WTC11 (cell line): Measurements from ENCODE around the gene RACGAP1. TPM values are rescaled to one million over a fixed set of nuclear protein-coding genes. Genes with fewer than 3 reads are reported as not detected.

Source experiments
- ATAC-seq: fragments of 200-7000 bp; cut with Tn5 transposase; 2 replicates; pipeline ENCODE4 v1.10.0; 2021; ENCODE audit warnings: mild to moderate bottlenecking, moderate library complexity
- CTCF ChIA-PET: fragments of 300-600 bp; sonication (Branson Sonifier 250); formaldehyde crosslinking; loops from one replicate; lab custom pipeline; 2021; ENCODE audit warnings: antibody characterized with exemption; lab: Charles Lee
- POLR2A ChIA-PET: fragments of 350-600 bp; sonication (Branson Sonifier 250); formaldehyde crosslinking; loops from one replicate; lab custom pipeline; 2021; ENCODE audit warnings: antibody characterized with exemption; lab: Charles Lee
- DNase-seq: peaks from one replicate; pipeline ENCODE4 v3.0.0; 2021; ENCODE audit warnings: low spot score
- H3K27ac Mint-ChIP-seq: 2 replicates; pipeline ENCODE4 v1.8.0; 2021; ENCODE audit warnings: mixed read lengths
- H3K27me3 Mint-ChIP-seq: 2 replicates; pipeline ENCODE4 v1.8.0; 2021; ENCODE audit warnings: low read depth, mild to moderate bottlenecking, moderate library complexity, mixed read lengths
- H3K36me3 Mint-ChIP-seq: 2 replicates; pipeline ENCODE4 v1.8.0; 2021; ENCODE audit warnings: mixed read lengths
- H3K4me1 Mint-ChIP-seq: 2 replicates; pipeline ENCODE4 v1.8.0; 2022; ENCODE audit warnings: mixed read lengths
- H3K4me3 Mint-ChIP-seq: 2 replicates; pipeline ENCODE4 v1.8.0; 2021; ENCODE audit warnings: mild to moderate bottlenecking, moderate library complexity, mixed read lengths
- H3K9me3 Mint-ChIP-seq: 2 replicates; pipeline ENCODE4 v1.8.0; 2021; ENCODE audit warnings: mixed read lengths
- ARID4B ChIP-seq: sonication (generic); formaldehyde crosslinking; IDR thresholded peaks from 2 replicates; pipeline ENCODE4 v1.8.0; 2023; ENCODE audit warnings: missing genetic modification reagents, mild to moderate bottlenecking, borderline replicate concordance
- ATF1 ChIP-seq: sonication (generic); formaldehyde crosslinking; IDR thresholded peaks from 2 replicates; pipeline ENCODE4 v1.8.1; 2023; ENCODE audit warnings: mild to moderate bottlenecking, moderate library complexity, missing genetic modification reagents
- ATF2 ChIP-seq: sonication (generic); formaldehyde crosslinking; IDR thresholded peaks from 2 replicates; pipeline ENCODE4 v1.8.1; 2022; ENCODE audit warnings: low read depth, missing genetic modification reagents, borderline replicate concordance
- CDX4 ChIP-seq: fragments of 250-450 bp; sonication (Bioruptor Pico); IDR thresholded peaks from 2 replicates; pipeline ENCODE4 v1.9.0; 2021; ENCODE audit warnings: moderate library complexity, mild to moderate bottlenecking, inconsistent platforms, borderline replicate concordance
- E2F4 ChIP-seq: sonication (generic); formaldehyde crosslinking; IDR thresholded peaks from 2 replicates; pipeline ENCODE4 v1.8.1; 2022; ENCODE audit warnings: low read depth, mild to moderate bottlenecking, moderate library complexity, missing genetic modification reagents, borderline replicate concordance
- EMX1 ChIP-seq: fragments of 250-450 bp; sonication (Bioruptor Pico); IDR thresholded peaks from 2 replicates; pipeline ENCODE4 v1.8.0; 2021; ENCODE audit warnings: mild to moderate bottlenecking
- ERG ChIP-seq: fragments of 250-450 bp; sonication (Bioruptor Pico); IDR thresholded peaks from 2 replicates; pipeline ENCODE4 v1.8.0; 2021; ENCODE audit warnings: mild to moderate bottlenecking
- ETV6 ChIP-seq: sonication (generic); formaldehyde crosslinking; IDR thresholded peaks from 2 replicates; pipeline ENCODE4 v1.8.1; 2022; ENCODE audit warnings: mild to moderate bottlenecking, missing genetic modification reagents
- GRHL2 ChIP-seq: fragments of 250-450 bp; sonication (Bioruptor Pico); IDR thresholded peaks from 2 replicates; pipeline ENCODE4 v1.8.0; 2022; ENCODE audit warnings: mild to moderate bottlenecking, moderate library complexity; ENCODE audit not compliant: insufficient replicate concordance, severe bottlenecking
- IRF1 ChIP-seq: sonication (generic); formaldehyde crosslinking; IDR thresholded peaks from 2 replicates; pipeline ENCODE4 v1.8.0; 2023; ENCODE audit warnings: missing genetic modification reagents
- MAX ChIP-seq: sonication (generic); formaldehyde crosslinking; IDR thresholded peaks from 2 replicates; pipeline ENCODE4 v1.8.0; 2022; ENCODE audit warnings: mild to moderate bottlenecking, missing genetic modification reagents
- NFYB ChIP-seq: sonication (generic); formaldehyde crosslinking; conservative IDR thresholded peaks from 2 replicates; pipeline ENCODE4 v1.8.0; 2022; ENCODE audit warnings: low read depth, missing genetic modification reagents
- NR1H2 ChIP-seq: sonication (generic); formaldehyde crosslinking; IDR thresholded peaks from 2 replicates; pipeline ENCODE4 v1.9.0; 2021; ENCODE audit warnings: mild to moderate bottlenecking, moderate library complexity, missing genetic modification reagents
- NR2C2 ChIP-seq: sonication (generic); formaldehyde crosslinking; IDR thresholded peaks from 2 replicates; pipeline ENCODE4 v1.8.0; 2022; ENCODE audit warnings: mild to moderate bottlenecking, missing genetic modification reagents
- PRRX2 ChIP-seq: fragments of 250-450 bp; sonication (Bioruptor Pico); IDR thresholded peaks from 2 replicates; pipeline ENCODE4 v1.8.0; 2021; ENCODE audit warnings: mild to moderate bottlenecking
- RORB ChIP-seq: fragments of 250-450 bp; sonication (Bioruptor Pico); IDR thresholded peaks from 2 replicates; pipeline ENCODE4 v1.9.0; 2021; ENCODE audit warnings: mild to moderate bottlenecking
- TP53 ChIP-seq: sonication (generic); formaldehyde crosslinking; IDR thresholded peaks from 2 replicates; pipeline ENCODE4 v1.8.1; 2023; ENCODE audit warnings: mild to moderate bottlenecking, missing genetic modification reagents
- total RNA-seq: library from RNA; stranded (reverse); gene quantifications from 3 replicates; pipeline ENCODE4 v1.2.3, GENCODE V29; 2021

RACGAP1 gene
- total RNA-seq, 1 experiment from 2014 or later: 87.7 TPM

GRCh38 chr12:49983892-49984291 lies 41.4 kb downstream of the RACGAP1 start (continued):
- TF ChIP-seq IRF1 (CRISPR knock-in tag) (no peak), NR1H2 (no peak), ATF2 (CRISPR knock-in tag) (no peak), E2F4 (CRISPR knock-in tag) (no peak), ARID4B (no peak)

- no peaks in the 10 kb centered on the region for H3K9me3 Mint-ChIP-seq
- CTCF ChIA-PET: interaction anchor here (1.1 to 8.2 kb wide), 8 partner anchors 15 to 102 kb away, joined by 3 to 120 read pairs (median 5); partner anchors contain the start of gene SMARCD1
- H3K36me3 Mint-ChIP-seq: peaks cover 3% of the 10 kb centered on the region
- no peak for ATAC-seq
- TF ChIP-seq ERG (CRISPR knock-in tag): no peak
- TF ChIP-seq ETV6 (CRISPR knock-in tag): no peak
- no peak for TF ChIP-seq TP53 (CRISPR knock-in tag)
- TF ChIP-seq ATF1 (CRISPR knock-in tag): no peak
- no peak for TF ChIP-seq MAX (CRISPR knock-in tag)
- TF ChIP-seq RORB: no peak
- TF ChIP-seq ATF2 (CRISPR knock-in tag): no peak
- TF ChIP-seq CDX4: no peak
- no peak for TF ChIP-seq PRRX2 (CRISPR knock-in tag)
- TF ChIP-seq NFYB (CRISPR knock-in tag): no peak
- no peak for TF ChIP-seq GRHL2 (CRISPR knock-in tag)
- TF ChIP-seq EMX1 (CRISPR knock-in tag): no peak
- TF ChIP-seq NR2C2 (CRISPR knock-in tag): no peak
- peaks cover 33% of the 10 kb centered on the region for H3K4me1 Mint-ChIP-seq
- H3K27ac Mint-ChIP-seq: no peak overlapping the region
- no peaks in the 10 kb centered on the region for H3K27me3 Mint-ChIP-seq
- H3K4me3 Mint-ChIP-seq: no peak overlapping the region
- POLR2A ChIA-PET: no interaction called here
- no peak for DNase-seq
Observed at GRCh38 chr12:49982246-49983087, 42.8 kb downstream of the RACGAP1 start.
